Measurements from ENCODE around the gene SLC16A1. TPM values are rescaled to one million over a fixed set of nuclear protein-coding genes. Genes with fewer than 3 reads are reported as not detected.
"Not testable (repeated sequence)": the region's sequence is repeated elsewhere in the genome, so short reads cannot be mapped to it uniquely, and the experiment has no call there.

The SLC16A1 gene
- total and polyA plus RNA-seq, 4 donors: 28.3 to 87.3 (median 34.5) TPM

DNA sequence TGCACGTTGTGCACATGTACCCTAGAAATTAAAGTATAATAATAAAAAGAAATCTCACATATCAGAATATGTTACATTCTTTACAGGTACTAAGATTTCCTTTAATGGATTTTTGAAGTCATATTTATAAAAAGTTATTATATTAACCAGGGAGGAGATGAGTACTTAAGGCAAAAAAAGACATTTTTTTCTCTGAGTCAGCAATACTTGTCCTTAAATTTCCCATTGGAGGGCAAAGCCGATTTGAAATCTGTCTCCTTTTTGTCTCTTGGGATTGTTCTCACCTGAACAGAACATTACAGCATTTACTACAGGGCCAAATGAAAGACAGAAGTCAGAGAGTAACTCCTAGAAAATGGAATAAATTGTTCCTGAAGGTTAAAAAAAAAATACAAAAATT lies 26.3 kb upstream of the SLC16A1 start (continued):
- TF ChIP-seq HNF4A (conservative IDR thresholded peaks at IDR 0.05) (no peak), RAD21 (IDR thresholded peaks at IDR 0.05) (no peak), FOXA2 (IDR thresholded peaks at IDR 0.05) (no peak), EGR1 (IDR thresholded peaks at IDR 0.05; ENCODE audit: low read depth in 2 of 2) (no peak), JUND (IDR thresholded peaks at IDR 0.05) (no peak), NR2F2 (IDR thresholded peaks at IDR 0.05) (no peak)
- TF ChIP-seq, protein P1, sequence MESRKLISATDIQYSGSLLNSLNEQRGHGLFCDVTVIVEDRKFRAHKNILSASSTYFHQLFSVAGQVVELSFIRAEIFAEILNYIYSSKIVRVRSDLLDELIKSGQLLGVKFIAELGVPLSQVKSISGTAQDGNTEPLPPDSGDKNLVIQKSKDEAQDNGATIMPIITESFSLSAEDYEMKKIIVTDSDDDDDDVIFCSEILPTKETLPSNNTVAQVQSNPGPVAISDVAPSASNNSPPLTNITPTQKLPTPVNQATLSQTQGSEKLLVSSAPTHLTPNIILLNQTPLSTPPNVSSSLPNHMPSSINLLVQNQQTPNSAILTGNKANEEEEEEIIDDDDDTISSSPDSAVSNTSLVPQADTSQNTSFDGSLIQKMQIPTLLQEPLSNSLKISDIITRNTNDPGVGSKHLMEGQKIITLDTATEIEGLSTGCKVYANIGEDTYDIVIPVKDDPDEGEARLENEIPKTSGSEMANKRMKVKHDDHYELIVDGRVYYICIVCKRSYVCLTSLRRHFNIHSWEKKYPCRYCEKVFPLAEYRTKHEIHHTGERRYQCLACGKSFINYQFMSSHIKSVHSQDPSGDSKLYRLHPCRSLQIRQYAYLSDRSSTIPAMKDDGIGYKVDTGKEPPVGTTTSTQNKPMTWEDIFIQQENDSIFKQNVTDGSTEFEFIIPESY (IDR thresholded peaks at IDR 0.05): no peak

DNA sequence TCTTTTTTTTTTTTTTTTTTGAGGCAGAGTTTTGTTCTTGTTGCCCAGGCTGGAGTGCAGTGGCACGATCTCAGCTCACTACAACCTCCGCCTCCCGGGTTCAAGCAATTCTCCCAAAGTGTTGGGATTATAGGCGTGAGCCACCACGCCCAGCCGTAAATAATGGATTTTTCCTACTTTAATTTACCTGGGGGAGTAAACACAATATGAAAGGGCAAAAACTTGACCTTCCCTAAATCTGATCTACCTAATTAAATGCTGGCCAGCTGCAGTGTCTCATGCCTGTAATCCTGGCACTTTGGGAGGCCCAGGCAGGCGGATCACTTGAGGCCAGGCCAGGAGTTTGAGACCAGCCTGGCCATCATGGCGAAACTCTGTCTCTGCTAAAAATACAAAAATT lies 25.8 kb upstream of the SLC16A1 start:
- not testable (repeated sequence) for H3K9ac ChIP-seq (ENCODE audit: low read depth in 1 of 2, low read length in 2 of 2); H3K9me3 ChIP-seq (ENCODE audit: control insufficient read depth in 4 of 4, low read length in 3 of 4); H3K27ac ChIP-seq (ENCODE audit: low read depth in 1 of 2, low read length in 2 of 2); DNase-seq (ENCODE audit: low spot score); H3K4me1 ChIP-seq (ENCODE audit: control insufficient read depth in 4 of 4, insufficient read depth in 4 of 4, low read length in 3 of 4); H3K27me3 ChIP-seq (ENCODE audit: control insufficient read depth in 4 of 4, insufficient read depth in 4 of 4, low read length in 3 of 4); H3K36me3 ChIP-seq (ENCODE audit: control insufficient read depth in 4 of 4, insufficient read depth in 3 of 4, low read depth in 1 of 4, low read length in 3 of 4); H3K4me3 ChIP-seq (ENCODE audit: low read depth in 1 of 3, low read length in 3 of 3)
- WGBS: 93% methylated on average over 8 of the region's 8 CpGs

DNA sequence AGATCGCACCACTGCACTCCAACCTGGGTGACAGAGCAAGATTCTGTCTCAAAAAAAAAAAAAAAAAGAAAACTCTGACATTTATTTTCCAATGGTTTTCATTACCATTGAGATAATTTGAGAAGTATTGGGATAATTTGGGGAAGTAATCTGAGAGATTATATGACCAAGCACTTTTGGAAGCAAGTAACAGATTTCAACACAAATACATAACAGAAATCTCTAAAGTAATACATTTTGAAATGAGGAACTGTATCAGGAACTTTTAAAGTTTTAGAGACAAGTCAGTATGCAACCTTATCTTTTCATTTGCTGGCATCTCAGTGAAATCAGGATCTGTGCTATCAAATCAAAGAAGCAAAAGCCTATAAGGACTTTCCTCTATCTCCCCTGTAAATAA lies 25.4 kb upstream of the SLC16A1 start:
- DNase-seq (ENCODE audit: low spot score): no peak
- WGBS: 98% methylated on average over 1 of the region's 1 CpG
- Histone ChIP-seq H3K4me1 (ENCODE audit: control insufficient read depth in 4 of 4, insufficient read depth in 4 of 4, low read length in 3 of 4) (no peaks in the 10 kb centered on the region), H3K36me3 (ENCODE audit: control insufficient read depth in 4 of 4, insufficient read depth in 3 of 4, low read depth in 1 of 4, low read length in 3 of 4) (no peaks in the 10 kb centered on the region), H3K27me3 (ENCODE audit: control insufficient read depth in 4 of 4, insufficient read depth in 4 of 4, low read length in 3 of 4) (no peaks in the 10 kb centered on the region), H3K27ac (ENCODE audit: low read depth in 1 of 2, low read length in 2 of 2) (no peak overlapping the region), H3K9me3 (ENCODE audit: control insufficient read depth in 4 of 4, low read length in 3 of 4) (no peaks in the 10 kb centered on the region), H3K9ac (ENCODE audit: low read depth in 1 of 2, low read length in 2 of 2) (no peak overlapping the region), H3K4me3 (ENCODE audit: low read depth in 1 of 3, low read length in 3 of 3) (no peak overlapping the region)
- TF ChIP-seq HNF4A (conservative IDR thresholded peaks at IDR 0.05) (no peak), FOXA1 (IDR thresholded peaks at IDR 0.05) (no peak), EGR1 (IDR thresholded peaks at IDR 0.05; ENCODE audit: low read depth in 2 of 2) (no peak), FOXA2 (IDR thresholded peaks at IDR 0.05) (no peak), HNF4G (IDR thresholded peaks at IDR 0.05) (no peak), TAF1 (conservative IDR thresholded peaks at IDR 0.05) (no peak), JUND (IDR thresholded peaks at IDR 0.05) (no peak), RXRA (IDR thresholded peaks at IDR 0.05) (no peak), NR2F2 (IDR thresholded peaks at IDR 0.05) (no peak)
- TF ChIP-seq, protein P2, sequence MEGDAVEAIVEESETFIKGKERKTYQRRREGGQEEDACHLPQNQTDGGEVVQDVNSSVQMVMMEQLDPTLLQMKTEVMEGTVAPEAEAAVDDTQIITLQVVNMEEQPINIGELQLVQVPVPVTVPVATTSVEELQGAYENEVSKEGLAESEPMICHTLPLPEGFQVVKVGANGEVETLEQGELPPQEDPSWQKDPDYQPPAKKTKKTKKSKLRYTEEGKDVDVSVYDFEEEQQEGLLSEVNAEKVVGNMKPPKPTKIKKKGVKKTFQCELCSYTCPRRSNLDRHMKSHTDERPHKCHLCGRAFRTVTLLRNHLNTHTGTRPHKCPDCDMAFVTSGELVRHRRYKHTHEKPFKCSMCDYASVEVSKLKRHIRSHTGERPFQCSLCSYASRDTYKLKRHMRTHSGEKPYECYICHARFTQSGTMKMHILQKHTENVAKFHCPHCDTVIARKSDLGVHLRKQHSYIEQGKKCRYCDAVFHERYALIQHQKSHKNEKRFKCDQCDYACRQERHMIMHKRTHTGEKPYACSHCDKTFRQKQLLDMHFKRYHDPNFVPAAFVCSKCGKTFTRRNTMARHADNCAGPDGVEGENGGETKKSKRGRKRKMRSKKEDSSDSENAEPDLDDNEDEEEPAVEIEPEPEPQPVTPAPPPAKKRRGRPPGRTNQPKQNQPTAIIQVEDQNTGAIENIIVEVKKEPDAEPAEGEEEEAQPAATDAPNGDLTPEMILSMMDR (IDR thresholded peaks at IDR 0.05; ENCODE audit: low read depth, low read length, missing input control): no peak
- TF ChIP-seq, protein P3, sequence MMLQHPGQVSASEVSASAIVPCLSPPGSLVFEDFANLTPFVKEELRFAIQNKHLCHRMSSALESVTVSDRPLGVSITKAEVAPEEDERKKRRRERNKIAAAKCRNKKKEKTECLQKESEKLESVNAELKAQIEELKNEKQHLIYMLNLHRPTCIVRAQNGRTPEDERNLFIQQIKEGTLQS (IDR thresholded peaks at IDR 0.05): no peak
- TF ChIP-seq, protein P4, sequence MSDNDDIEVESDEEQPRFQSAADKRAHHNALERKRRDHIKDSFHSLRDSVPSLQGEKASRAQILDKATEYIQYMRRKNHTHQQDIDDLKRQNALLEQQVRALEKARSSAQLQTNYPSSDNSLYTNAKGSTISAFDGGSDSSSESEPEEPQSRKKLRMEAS (IDR thresholded peaks at IDR 0.05): no peak
- TF ChIP-seq, protein P5, sequence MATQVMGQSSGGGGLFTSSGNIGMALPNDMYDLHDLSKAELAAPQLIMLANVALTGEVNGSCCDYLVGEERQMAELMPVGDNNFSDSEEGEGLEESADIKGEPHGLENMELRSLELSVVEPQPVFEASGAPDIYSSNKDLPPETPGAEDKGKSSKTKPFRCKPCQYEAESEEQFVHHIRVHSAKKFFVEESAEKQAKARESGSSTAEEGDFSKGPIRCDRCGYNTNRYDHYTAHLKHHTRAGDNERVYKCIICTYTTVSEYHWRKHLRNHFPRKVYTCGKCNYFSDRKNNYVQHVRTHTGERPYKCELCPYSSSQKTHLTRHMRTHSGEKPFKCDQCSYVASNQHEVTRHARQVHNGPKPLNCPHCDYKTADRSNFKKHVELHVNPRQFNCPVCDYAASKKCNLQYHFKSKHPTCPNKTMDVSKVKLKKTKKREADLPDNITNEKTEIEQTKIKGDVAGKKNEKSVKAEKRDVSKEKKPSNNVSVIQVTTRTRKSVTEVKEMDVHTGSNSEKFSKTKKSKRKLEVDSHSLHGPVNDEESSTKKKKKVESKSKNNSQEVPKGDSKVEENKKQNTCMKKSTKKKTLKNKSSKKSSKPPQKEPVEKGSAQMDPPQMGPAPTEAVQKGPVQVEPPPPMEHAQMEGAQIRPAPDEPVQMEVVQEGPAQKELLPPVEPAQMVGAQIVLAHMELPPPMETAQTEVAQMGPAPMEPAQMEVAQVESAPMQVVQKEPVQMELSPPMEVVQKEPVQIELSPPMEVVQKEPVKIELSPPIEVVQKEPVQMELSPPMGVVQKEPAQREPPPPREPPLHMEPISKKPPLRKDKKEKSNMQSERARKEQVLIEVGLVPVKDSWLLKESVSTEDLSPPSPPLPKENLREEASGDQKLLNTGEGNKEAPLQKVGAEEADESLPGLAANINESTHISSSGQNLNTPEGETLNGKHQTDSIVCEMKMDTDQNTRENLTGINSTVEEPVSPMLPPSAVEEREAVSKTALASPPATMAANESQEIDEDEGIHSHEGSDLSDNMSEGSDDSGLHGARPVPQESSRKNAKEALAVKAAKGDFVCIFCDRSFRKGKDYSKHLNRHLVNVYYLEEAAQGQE (IDR thresholded peaks at IDR 0.05): no peak
